Activated effector memory CD4-positive, alpha-beta T cell treated with anti-CD3 and anti-CD28 coated beads, Interleukin-2, amount 50 U/mL, for 16 hours (primary cell): ENCODE results near the gene RALGAPA2.

ENCODE experiments used
- DNase-seq: peaks from one replicate; pipeline ENCODE4 v3.0.0-alpha.2; 2020

The RALGAPA2 gene

GRCh38 chr20:20454850-20455627 lies 257.4 kb downstream of the RALGAPA2 start:
- no peak for DNase-seq

- no peak for DNase-seq
Measured at GRCh38 chr20:20454367-20454766, 258.1 kb downstream of the RALGAPA2 start.

- DNase-seq: peak; percentile 85
Measured at GRCh38 chr20:20452254-20452676, 260.2 kb downstream of the RALGAPA2 start.

- no peak for DNase-seq
Measured at GRCh38 chr20:20450521-20450920, 261.9 kb downstream of the RALGAPA2 start.

DNA sequence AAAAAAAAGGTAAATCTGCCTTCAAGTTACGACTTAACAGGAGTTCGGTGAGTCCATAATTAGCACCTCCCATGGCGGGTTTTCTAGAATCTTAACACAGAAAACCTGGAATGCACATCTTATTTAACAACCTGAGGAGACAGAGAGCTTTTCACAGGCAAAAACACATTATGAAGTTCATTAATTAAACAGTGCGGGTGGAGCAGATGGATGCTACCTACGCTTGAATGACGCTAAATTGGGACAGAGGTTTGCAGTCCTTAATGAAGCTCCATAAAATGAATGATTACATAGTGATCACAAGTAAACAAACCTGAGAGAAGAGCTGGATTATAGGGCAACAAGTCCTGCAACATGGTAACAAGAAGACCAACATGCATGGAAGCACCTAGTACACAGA lies 263.6 kb downstream of the RALGAPA2 start:
- no peak for DNase-seq

- no peak for DNase-seq
Measured at GRCh38 chr20:20447196-20447595, 265.2 kb downstream of the RALGAPA2 start.

DNA sequence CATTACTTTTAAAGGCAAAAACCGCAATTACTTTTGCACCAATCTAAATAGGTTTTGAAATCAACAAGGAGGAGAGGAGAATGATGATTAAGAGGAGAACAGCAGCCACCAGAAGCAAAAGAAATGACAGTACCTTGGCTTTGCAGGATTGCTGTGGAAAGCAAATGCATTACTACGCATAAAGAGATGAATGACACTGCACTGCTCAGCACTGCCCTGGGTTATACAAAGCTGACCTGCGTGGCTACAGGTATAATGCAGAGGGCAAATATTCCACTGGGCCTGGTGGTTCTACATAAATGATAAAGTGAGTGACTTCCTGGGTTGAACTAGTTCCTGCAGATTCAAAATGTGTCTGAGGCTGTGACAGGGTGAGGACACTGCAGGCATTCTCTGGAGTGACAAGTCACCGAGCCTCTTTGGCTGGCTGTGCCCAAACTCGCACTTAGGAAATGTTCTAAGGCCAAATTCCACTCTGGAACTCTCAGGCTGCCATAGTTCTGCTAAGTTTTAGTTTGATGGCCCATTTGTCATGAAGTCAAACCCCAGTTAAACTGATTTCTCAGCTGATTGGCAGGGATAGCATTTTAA lies 265.9 kb downstream of the RALGAPA2 start:
- DNase-seq: no peak

DNA sequence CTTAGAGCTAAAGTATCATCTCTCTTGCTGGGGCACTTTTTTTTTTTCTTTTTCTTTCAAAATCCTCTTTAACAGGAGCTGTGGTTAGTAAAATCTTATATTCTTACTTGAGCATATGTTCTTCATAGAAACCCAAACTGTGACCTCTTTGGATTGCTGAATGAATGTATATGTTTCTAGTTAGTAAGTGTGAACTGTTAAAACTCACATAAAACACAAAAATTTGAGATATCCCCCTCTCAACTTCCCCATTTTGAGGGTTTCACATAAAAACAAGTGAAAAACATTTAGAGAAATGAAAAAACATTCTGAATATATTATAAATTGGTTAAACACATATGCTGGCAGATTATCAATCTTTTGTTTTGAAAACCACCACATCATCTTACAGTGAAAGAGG lies 266.4 kb downstream of the RALGAPA2 start:
- DNase-seq: no peak

GRCh38 chr20:20443504-20443903 lies 268.9 kb downstream of the RALGAPA2 start:
- no peak for DNase-seq

DNA sequence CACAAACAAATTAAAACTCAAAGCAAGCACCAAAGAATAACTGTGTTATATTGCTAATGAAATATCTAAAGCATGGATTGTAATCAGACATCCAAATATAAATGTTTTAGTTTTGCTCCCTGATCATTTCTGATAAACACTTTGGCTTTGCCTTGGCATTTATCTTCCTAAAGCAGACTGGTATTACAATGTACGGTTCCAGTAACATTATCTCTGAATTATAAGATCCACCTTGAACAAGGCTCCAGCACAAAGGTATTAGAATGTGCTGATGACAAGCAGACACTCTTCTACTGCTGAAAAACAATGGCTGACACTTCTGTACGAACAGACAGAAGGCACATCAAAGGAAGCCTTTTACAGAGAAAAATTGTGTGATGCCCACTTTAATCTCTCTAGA lies 270.0 kb downstream of the RALGAPA2 start:
- no peak for DNase-seq

GRCh38 chr20:20440886-20441658 lies 271.4 kb downstream of the RALGAPA2 start:
- no peak for DNase-seq

- no peak for DNase-seq
Measured at GRCh38 chr20:20440481-20440880, 272.0 kb downstream of the RALGAPA2 start.

- no peak for DNase-seq
Measured at GRCh38 chr20:20439602-20440190, 272.7 kb downstream of the RALGAPA2 start.

DNA sequence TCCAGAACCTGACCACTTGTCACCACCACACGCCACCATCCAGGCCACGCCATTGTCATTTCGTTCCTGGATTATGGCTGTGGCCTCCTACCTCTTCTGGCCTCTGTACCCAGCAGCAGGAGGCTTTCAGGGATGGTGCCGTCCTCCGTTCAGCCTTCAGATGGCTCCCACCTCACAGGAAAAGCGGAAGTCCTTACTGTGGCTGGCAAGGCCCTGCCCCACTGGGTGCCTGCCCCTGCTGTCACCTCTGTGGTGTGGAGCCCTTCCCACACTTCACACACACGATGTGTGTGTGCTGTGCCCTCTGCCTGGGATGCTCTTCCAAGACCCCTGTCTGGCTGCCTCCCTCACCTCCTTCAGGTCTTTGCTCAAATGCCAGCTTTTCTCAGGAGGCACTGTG lies 275.1 kb downstream of the RALGAPA2 start:
- DNase-seq: no peak

- DNase-seq: no peak
Measured at GRCh38 chr20:20436689-20437088, 275.8 kb downstream of the RALGAPA2 start.

- no peak for DNase-seq
Measured at GRCh38 chr20:20435453-20435852, 277.0 kb downstream of the RALGAPA2 start.

DNA sequence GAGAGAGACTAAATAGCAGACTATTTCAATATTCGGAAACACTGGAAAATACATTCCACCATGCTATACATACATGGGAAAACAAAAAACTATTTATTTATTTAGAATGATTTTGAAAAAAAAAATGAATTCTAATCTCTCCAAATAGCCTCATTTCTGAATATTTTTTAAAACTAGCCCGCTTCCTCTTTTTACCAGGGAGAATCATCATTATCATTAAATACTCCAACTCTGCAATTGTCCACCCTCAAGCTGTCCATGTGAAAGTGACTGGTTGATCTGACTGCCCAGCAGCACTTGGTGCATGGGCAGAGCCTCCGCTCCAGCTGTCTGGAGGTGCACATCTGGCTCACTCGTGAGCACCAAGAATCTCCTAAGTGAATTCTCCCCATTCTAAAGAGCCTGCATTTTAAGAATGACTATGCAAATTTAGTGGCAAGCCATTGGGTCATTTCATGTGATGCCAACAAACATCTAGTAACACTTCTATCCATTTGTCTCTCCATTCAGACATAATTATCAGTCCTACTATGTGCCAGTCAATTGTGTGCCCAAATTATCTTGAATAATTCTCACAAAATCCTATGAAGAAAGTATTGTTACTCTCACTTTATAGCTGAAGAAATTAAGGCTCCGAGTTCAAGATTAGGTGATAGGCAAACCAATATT lies 279.7 kb downstream of the RALGAPA2 start:
- DNase-seq: no peak

GRCh38 chr20:20430066-20430465 lies 282.4 kb downstream of the RALGAPA2 start:
- DNase-seq: no peak

GRCh38 chr20:20428067-20428466 lies 284.4 kb downstream of the RALGAPA2 start:
- no peak for DNase-seq

- DNase-seq: no peak
Measured at GRCh38 chr20:20427227-20427864, 285.1 kb downstream of the RALGAPA2 start.

GRCh38 chr20:20426655-20426907 lies 285.9 kb downstream of the RALGAPA2 start:
- no peak for DNase-seq

- no peak for DNase-seq
Measured at GRCh38 chr20:20425823-20426654, 286.4 kb downstream of the RALGAPA2 start.
